ENCODE measurements around the gene CTBP2. TPM values are rescaled to one million over a fixed set of nuclear protein-coding genes. Genes with fewer than 3 reads are reported as not detected.

Gene CTBP2
- total and polyA plus RNA-seq, 2 donors from 2014 or later = 33.1 to 111 TPM

DNA sequence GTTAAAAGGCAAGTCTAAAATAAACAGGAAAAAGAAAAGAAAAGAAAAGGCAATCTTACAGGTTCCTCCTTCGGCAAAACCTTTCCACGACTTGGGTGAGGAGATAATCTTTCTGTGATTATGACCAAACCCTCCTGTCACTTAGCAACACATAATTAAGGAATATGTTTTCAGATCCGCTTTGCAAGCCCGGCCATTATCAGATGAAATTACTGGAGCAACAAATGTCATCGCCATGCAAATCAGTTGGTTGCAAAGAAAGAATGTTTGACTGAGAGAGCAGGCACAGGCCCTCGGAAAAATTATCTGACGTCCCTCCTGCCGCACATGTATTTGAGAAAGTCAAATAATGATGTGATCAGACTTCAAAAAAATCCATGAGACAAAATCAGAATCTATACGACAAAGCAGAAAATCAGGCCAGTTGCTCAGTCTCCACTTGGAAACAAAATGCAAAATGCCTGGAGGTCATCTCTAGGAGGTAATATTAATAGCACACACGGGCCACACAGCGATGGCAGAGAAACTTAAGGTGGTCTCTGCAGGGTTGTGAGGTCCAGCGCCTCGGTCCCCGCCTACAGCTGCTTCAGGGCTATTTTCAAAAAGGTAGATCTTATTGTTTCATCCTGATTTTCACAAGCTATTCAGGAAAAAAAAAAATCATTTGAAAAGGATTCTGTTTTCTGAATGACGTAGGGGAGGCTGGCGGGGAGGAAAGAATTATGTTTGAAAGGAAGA, 135.7 kb downstream of the CTBP2 start:
- Histone ChIP-seq H3K4me3 (ENCODE audit: low read length in 3 of 3) (peak overlapping the region in 1 of 3 donors; percentile 17), H3K9me3 (ENCODE audit: control insufficient read depth in 2 of 3, insufficient read depth in 1 of 3, low read length in 3 of 3) (peaks cover 0 to 2% (median 0%) of the 10 kb centered on the region in 3 donors), H3K4me1 (ENCODE audit: control insufficient read depth in 2 of 3, insufficient read depth in 2 of 3, low read depth in 1 of 3, low read length in 3 of 3) (peaks cover 0 to 29% (median 14%) of the 10 kb centered on the region in 3 donors), H3K9ac (ENCODE audit: low read length in 3 of 3) (no peak overlapping the region), H3K27ac (ENCODE audit: low read depth in 2 of 2, low read length in 2 of 2) (no peak overlapping the region), H3K36me3 (ENCODE audit: control insufficient read depth in 2 of 3, insufficient read depth in 3 of 3, low read length in 3 of 3) (peaks cover 0 to 8% (median 0%) of the 10 kb centered on the region in 3 donors), H3K27me3 (ENCODE audit: control insufficient read depth, insufficient read depth, low read length) (no peaks in the 10 kb centered on the region)
- TF ChIP-seq, protein P1, sequence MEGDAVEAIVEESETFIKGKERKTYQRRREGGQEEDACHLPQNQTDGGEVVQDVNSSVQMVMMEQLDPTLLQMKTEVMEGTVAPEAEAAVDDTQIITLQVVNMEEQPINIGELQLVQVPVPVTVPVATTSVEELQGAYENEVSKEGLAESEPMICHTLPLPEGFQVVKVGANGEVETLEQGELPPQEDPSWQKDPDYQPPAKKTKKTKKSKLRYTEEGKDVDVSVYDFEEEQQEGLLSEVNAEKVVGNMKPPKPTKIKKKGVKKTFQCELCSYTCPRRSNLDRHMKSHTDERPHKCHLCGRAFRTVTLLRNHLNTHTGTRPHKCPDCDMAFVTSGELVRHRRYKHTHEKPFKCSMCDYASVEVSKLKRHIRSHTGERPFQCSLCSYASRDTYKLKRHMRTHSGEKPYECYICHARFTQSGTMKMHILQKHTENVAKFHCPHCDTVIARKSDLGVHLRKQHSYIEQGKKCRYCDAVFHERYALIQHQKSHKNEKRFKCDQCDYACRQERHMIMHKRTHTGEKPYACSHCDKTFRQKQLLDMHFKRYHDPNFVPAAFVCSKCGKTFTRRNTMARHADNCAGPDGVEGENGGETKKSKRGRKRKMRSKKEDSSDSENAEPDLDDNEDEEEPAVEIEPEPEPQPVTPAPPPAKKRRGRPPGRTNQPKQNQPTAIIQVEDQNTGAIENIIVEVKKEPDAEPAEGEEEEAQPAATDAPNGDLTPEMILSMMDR (IDR thresholded peaks at IDR 0.05; ENCODE audit: borderline replicate concordance, extremely low read depth, insufficient read depth) = no peak
- intact Hi-C loops (cut with DNase I) = no loop called here
- FAIRE-seq (no peak), DNase-seq (no peak)

DNA sequence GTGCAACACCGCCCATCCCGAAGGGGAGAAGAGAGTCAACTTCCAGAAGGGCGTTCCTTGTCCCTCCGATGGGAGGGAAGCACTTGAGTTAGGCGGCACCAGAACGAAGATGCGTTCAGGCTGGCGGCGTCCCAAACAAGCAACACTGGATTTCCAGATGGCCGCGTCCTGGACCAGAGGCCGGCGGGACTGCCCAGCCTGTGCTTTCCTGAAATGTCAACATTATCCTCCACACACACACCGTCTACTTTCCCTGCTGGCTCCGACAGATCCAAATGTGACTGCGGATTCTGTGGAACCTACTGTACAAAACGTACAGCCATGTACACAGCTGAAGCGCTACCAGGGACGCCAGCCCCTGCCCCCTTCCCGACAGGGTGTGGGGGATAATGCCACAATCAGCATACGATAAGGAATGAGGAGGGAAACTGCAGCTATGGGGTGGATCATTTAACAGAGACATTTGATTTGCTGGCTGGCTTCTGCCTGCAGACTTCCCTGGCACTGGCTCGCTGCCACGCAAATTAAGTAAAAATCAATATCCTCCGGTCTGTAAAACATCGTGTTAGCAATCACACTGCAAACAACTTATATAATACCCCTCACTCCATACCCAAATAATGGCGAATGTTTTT, 136.4 kb downstream of the CTBP2 start:
- Histone ChIP-seq H3K36me3 (ENCODE audit: control insufficient read depth in 2 of 3, insufficient read depth in 3 of 3, low read length in 3 of 3) (peaks cover 0 to 8% (median 0%) of the 10 kb centered on the region in 3 donors), H3K4me3 (ENCODE audit: low read length in 3 of 3) (peak overlapping the region in 1 of 3 donors; percentile 17), H3K27ac (ENCODE audit: low read depth in 2 of 2, low read length in 2 of 2) (peak overlapping the region in 1 of 2 donors; percentile 41), H3K27me3 (ENCODE audit: control insufficient read depth, insufficient read depth, low read length) (no peaks in the 10 kb centered on the region), H3K9me3 (ENCODE audit: control insufficient read depth in 2 of 3, insufficient read depth in 1 of 3, low read length in 3 of 3) (peaks cover 0 to 6% (median 0%) of the 10 kb centered on the region in 3 donors), H3K4me1 (ENCODE audit: control insufficient read depth in 2 of 3, insufficient read depth in 2 of 3, low read depth in 1 of 3, low read length in 3 of 3) (peaks cover 0 to 29% (median 20%) of the 10 kb centered on the region in 3 donors), H3K9ac (ENCODE audit: low read length in 3 of 3) (no peak overlapping the region)
- intact Hi-C loops (cut with DNase I) = no loop called here
- FAIRE-seq (no peak), DNase-seq (peak in 1 of 5 donors; percentile 73)
- TF ChIP-seq, protein P1 (IDR thresholded peaks at IDR 0.05; ENCODE audit: borderline replicate concordance, extremely low read depth, insufficient read depth) = no peak

DNA sequence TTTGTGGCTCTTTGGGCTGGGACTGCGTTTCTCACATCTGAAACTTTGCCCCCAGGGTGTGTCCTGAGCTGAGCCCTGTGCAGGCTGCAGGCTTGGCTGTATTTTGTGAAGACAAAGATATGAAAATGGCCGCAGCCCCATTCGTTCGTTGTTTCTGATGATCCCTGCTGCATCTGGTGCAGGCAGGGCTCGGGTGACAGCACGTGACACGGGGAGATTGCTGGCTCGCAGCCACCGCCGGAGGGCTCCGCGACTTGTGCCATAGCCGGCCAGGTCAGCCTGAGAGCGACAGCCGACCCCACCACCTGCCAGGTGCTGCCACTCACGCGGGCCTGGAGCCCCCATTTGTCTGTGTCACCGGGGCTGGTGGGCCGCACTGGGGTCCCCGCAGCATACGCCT, 137.1 kb downstream of the CTBP2 start:
- peaks cover 0 to 6% (median 0%) of the 10 kb centered on the region in 3 donors for H3K9me3 ChIP-seq (ENCODE audit: control insufficient read depth in 2 of 3, insufficient read depth in 1 of 3, low read length in 3 of 3)
- H3K27ac ChIP-seq (ENCODE audit: low read depth in 2 of 2, low read length in 2 of 2) = peak overlapping the region in 1 of 2 donors; percentile 41
- peak; percentile 79 to 87 (median 82) for DNase-seq
- FAIRE-seq = no peak
- intact Hi-C loops (cut with DNase I) = no loop called here
- no peak overlapping the region for H3K4me3 ChIP-seq (ENCODE audit: low read length in 3 of 3)
- no peaks in the 10 kb centered on the region for H3K27me3 ChIP-seq (ENCODE audit: control insufficient read depth, insufficient read depth, low read length)
- H3K9ac ChIP-seq (ENCODE audit: low read length in 3 of 3) = peak overlapping the region in 1 of 3 donors; percentile 9
- H3K4me1 ChIP-seq (ENCODE audit: control insufficient read depth in 2 of 3, insufficient read depth in 2 of 3, low read depth in 1 of 3, low read length in 3 of 3) = peaks cover 0 to 33% (median 23%) of the 10 kb centered on the region in 3 donors
- H3K36me3 ChIP-seq (ENCODE audit: control insufficient read depth in 2 of 3, insufficient read depth in 3 of 3, low read length in 3 of 3) = peaks cover 0 to 8% (median 0%) of the 10 kb centered on the region in 3 donors
- TF ChIP-seq, protein P1 (IDR thresholded peaks at IDR 0.05; ENCODE audit: borderline replicate concordance, extremely low read depth, insufficient read depth) = no peak

Data from kidney (tissue), 14 donors.